Thyroid gland (tissue), 4 donors: Measurements from ENCODE around the gene FKBP5.

ENCODE experiments used
- POLR2A ChIP-seq, 2 donors: fragments of 450-650 bp; IDR thresholded peaks; one replicate each; pipeline ENCODE4 v1.6.1; 2017; ENCODE audit warnings: antibody characterized with exemption in 2 of 2, mild to moderate bottlenecking in 2 of 2, moderate library complexity in 1 of 2
- TF ChIP-seq, protein P1 (sequence below), 6 experiments: fragments of 200-600 bp in 3 of 6; fragments of 450-650 bp in 3 of 6; sonication (generic) in 3 of 6; IDR thresholded peaks; one replicate each; pipeline ENCODE4 v1.5.1; 2016 to 2019; ENCODE audit warnings: antibody characterized with exemption in 6 of 6, mild to moderate bottlenecking in 2 of 6, inconsistent platforms in 1 of 6, moderate library complexity in 1 of 6

DNA sequence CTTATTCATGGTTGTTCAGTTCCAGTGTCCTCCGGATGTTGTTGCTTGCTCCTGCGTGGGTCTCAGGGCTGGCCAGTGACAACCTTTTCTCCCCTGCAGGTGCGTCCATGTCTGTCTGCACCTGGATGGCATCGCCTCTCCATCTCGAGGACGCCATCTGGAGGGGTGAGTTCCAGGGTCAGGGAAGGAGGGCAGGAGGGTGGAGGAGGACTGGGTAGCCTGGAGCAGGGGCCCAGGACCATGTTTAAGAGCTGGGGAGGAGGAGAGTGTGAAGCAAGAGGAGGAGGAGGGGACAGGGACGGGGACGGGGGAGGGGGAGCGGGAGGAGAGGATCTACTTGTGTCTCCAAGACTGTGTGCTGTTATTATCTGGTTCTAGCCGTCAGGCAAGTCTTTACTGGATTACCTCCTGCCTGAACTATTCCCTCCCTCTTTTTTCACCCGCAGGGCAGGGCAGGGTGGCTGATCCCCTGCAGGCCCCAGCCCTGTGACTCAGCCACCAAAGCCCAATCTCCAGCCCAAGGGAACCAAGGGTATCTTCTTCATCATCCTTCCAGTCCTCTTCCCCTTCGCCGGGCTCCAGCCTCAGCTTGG lies 143.8 kb downstream of the FKBP5 start:
- TF ChIP-seq, protein P1, sequence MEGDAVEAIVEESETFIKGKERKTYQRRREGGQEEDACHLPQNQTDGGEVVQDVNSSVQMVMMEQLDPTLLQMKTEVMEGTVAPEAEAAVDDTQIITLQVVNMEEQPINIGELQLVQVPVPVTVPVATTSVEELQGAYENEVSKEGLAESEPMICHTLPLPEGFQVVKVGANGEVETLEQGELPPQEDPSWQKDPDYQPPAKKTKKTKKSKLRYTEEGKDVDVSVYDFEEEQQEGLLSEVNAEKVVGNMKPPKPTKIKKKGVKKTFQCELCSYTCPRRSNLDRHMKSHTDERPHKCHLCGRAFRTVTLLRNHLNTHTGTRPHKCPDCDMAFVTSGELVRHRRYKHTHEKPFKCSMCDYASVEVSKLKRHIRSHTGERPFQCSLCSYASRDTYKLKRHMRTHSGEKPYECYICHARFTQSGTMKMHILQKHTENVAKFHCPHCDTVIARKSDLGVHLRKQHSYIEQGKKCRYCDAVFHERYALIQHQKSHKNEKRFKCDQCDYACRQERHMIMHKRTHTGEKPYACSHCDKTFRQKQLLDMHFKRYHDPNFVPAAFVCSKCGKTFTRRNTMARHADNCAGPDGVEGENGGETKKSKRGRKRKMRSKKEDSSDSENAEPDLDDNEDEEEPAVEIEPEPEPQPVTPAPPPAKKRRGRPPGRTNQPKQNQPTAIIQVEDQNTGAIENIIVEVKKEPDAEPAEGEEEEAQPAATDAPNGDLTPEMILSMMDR (IDR thresholded peaks at IDR 0.05), result no peak
- TF ChIP-seq POLR2A (IDR thresholded peaks at IDR 0.05), result no peak
